Tibial artery (tissue), 4 donors: ENCODE data around the gene NCAPG2.

Experiments
- DNase-seq, 2 donors: peaks; one replicate each; pipeline ENCODE4 v3.0.0-alpha.2; 2019
- H3K27ac ChIP-seq, 2 donors: fragments of 200-600 bp; sonication (generic) in 1 of 2; 1 replicate in 1 of 2; 2 replicates in 1 of 2; pipeline ENCODE4 v1.5.1; 2018 to 2019; ENCODE audit warnings: mild to moderate bottlenecking in 1 of 2
- H3K27me3 ChIP-seq, 2 donors: fragments of 200-600 bp; sonication (generic) in 1 of 2; one replicate each; pipeline versions ENCODE4 v1.5.1 to v1.6.0; 2016 to 2019
- H3K36me3 ChIP-seq, 3 donors: fragments of 200-600 bp; sonication (generic) in 2 of 3; one replicate each; pipeline ENCODE4 v1.5.1; 2016 to 2019; ENCODE audit warnings: mild to moderate bottlenecking in 2 of 3
- H3K4me1 ChIP-seq, 4 donors: fragments of 200-600 bp; sonication (generic) in 2 of 4; 1 replicate in 3 of 4; 2 replicates in 1 of 4; pipeline ENCODE4 v1.5.1; 2016 to 2019
- H3K4me3 ChIP-seq, 2 donors: fragments of 200-600 bp; sonication (generic) in 1 of 2; 1 replicate in 1 of 2; 2 replicates in 1 of 2; pipeline ENCODE4 v1.5.1; 2018 to 2019; ENCODE audit warnings: mild to moderate bottlenecking in 2 of 2
- H3K9me3 ChIP-seq, 3 donors: fragments of 200-600 bp; sonication (generic) in 1 of 3; one replicate each; pipeline ENCODE4 v1.5.1; 2016 to 2019
- CTCF ChIP-seq, 2 experiments: fragments of 200-600 bp in 1 of 2; fragments of 450-650 bp in 1 of 2; IDR thresholded peaks; one replicate each; pipeline ENCODE4 v1.5.1; 2017 to 2019; ENCODE audit warnings: antibody characterized with exemption in 2 of 2, mild to moderate bottlenecking in 1 of 2, moderate library complexity in 1 of 2
- intact Hi-C: fragments of 100-400 bp; cut with DNase I; formaldehyde crosslinking; loops from one replicate; pipeline ENCODE4 v1.15.0; 2023; ENCODE audit warnings: low total_unique reads

NCAPG2 gene

GRCh38 chr7:158749396-158749795 lies 44.8 kb upstream of the NCAPG2 start:
- TF ChIP-seq CTCF (IDR thresholded peaks at IDR 0.05) = no peak
- intact Hi-C loops = no loop called here
- H3K9me3 ChIP-seq = no peaks in the 10 kb centered on the region
- H3K27me3 ChIP-seq = no peaks in the 10 kb centered on the region
- H3K4me1 ChIP-seq = no peaks in the 10 kb centered on the region
- no peak overlapping the region for H3K27ac ChIP-seq
- no peak overlapping the region for H3K4me3 ChIP-seq
- peaks cover 55 to 91% (median 60%) of the 10 kb centered on the region in 3 donors for H3K36me3 ChIP-seq
- no peak for DNase-seq

GRCh38 chr7:158748335-158748734 lies 43.7 kb upstream of the NCAPG2 start:
- H3K36me3 ChIP-seq = peaks cover 60 to 92% (median 61%) of the 10 kb centered on the region in 3 donors
- TF ChIP-seq CTCF (IDR thresholded peaks at IDR 0.05) = no peak
- intact Hi-C loops = no loop called here
- DNase-seq = no peak
- H3K27ac ChIP-seq = no peak overlapping the region
- H3K27me3 ChIP-seq = no peaks in the 10 kb centered on the region
- H3K4me1 ChIP-seq = no peaks in the 10 kb centered on the region
- H3K4me3 ChIP-seq = no peak overlapping the region
- H3K9me3 ChIP-seq = no peaks in the 10 kb centered on the region

GRCh38 chr7:158747408-158747807 lies 42.8 kb upstream of the NCAPG2 start:
- Histone ChIP-seq H3K36me3 (peaks cover 68 to 92% (median 70%) of the 10 kb centered on the region in 3 donors), H3K9me3 (no peaks in the 10 kb centered on the region), H3K4me1 (no peaks in the 10 kb centered on the region), H3K27me3 (no peaks in the 10 kb centered on the region), H3K4me3 (no peak overlapping the region), H3K27ac (no peak overlapping the region)
- DNase-seq = no peak
- TF ChIP-seq CTCF (IDR thresholded peaks at IDR 0.05) = no peak
- intact Hi-C loops = no loop called here

GRCh38 chr7:158746957-158747356 lies 42.4 kb upstream of the NCAPG2 start:
- intact Hi-C loops = no loop called here
- H3K4me1 ChIP-seq = no peaks in the 10 kb centered on the region
- H3K4me3 ChIP-seq = no peak overlapping the region
- H3K9me3 ChIP-seq = no peaks in the 10 kb centered on the region
- H3K27ac ChIP-seq = no peak overlapping the region
- no peak for TF ChIP-seq CTCF (IDR thresholded peaks at IDR 0.05)
- DNase-seq = no peak
- no peaks in the 10 kb centered on the region for H3K27me3 ChIP-seq
- H3K36me3 ChIP-seq = peaks cover 72 to 93% (median 75%) of the 10 kb centered on the region in 3 donors

- Histone ChIP-seq H3K27ac (no peak overlapping the region), H3K4me1 (no peaks in the 10 kb centered on the region), H3K27me3 (no peaks in the 10 kb centered on the region), H3K36me3 (peaks cover 83 to 98% (median 90%) of the 10 kb centered on the region in 3 donors), H3K9me3 (no peaks in the 10 kb centered on the region), H3K4me3 (no peak overlapping the region)
- intact Hi-C loops = no loop called here
- TF ChIP-seq CTCF (IDR thresholded peaks at IDR 0.05) = no peak
- no peak for DNase-seq
Observed at GRCh38 chr7:158745057-158745715, 40.6 kb upstream of the NCAPG2 start.
